ENCODE data around the gene MRPS23. TPM values are rescaled to one million over a fixed set of nuclear protein-coding genes. Genes with fewer than 3 reads are reported as not detected.

MRPS23 gene
- total RNA-seq, 1 experiment from 2014 or later, result 70.3 TPM

DNA sequence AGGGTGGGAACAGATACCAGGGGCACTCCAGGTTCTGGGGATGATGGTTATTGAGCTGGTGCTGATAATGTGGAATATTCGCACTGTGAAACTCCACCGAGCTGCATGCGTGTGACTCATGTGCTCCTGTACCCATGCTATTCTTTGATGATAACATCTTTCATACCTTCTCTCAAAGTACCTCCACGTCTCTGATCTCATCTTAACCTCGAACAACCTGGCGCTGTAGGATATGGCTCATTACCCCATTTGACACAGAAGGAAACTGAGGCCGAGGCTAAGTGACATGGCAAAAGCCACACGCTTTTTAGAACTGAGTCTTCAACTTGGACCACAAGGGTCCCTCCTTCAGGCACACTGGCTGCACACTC, 30.2 kb upstream of the MRPS23 start:
- no peak for DNase-seq (ENCODE audit: extremely low read depth, low read depth)

DNA sequence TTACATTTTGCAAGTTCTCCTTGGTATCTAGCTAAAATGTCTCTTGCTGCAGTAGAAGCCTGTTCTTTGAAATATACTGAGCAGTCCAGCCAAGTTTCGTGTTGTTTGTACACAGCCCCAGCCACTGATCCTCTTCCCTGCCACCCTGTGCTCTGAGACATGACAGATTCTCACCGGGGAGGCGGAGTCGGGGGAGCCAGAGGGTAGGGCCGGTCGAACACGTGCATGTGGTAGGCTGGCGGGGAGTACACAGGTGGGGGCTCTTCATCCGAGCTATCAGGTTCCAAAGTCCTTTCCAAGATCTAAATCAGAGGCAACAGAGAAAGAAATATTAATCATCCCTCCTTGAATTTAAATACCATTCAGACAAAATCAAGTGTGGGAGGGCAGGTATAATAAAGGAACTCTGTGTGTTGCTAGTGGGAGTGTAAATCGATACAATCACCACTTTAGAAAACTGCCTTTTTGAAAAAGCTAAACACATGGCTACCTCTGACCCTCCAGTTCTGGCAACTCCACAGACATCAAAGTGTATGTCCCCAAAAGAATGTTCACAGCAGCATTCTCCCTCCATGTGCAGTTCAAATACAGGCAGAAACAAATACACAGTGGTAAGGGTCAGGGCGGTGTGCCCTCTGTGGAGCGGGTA, 29.7 kb upstream of the MRPS23 start:
- DNase-seq (ENCODE audit: extremely low read depth, low read depth), result no peak

DNA sequence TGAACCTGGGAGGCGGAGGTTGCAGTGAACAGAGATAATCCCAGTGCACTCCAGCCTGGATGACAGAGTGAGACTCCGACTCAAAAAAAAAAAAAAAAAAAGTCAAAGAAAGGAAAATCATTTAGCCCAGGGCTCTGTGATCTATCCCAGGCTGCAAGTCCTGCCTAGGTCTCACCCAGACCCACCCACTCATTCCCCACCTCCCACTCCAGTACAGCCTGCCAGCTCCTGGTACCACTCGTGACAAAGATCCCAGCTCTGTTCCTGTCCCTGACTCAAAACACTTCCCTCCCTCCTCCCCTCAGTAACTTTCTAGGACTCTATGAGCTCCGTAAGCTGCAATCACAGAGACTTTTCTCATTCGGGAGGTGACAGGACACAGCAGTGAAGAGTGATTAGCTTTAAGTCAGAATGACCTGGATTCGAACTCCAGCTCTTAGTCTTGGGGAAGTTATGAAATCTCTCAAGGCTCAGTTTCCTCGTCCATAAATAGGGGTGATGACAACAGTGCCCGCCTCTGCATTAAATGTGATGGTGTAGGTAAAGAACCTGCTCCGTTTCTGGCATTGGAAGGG, 28.0 kb upstream of the MRPS23 start:
- DNase-seq (ENCODE audit: extremely low read depth, low read depth), result no peak

DNA sequence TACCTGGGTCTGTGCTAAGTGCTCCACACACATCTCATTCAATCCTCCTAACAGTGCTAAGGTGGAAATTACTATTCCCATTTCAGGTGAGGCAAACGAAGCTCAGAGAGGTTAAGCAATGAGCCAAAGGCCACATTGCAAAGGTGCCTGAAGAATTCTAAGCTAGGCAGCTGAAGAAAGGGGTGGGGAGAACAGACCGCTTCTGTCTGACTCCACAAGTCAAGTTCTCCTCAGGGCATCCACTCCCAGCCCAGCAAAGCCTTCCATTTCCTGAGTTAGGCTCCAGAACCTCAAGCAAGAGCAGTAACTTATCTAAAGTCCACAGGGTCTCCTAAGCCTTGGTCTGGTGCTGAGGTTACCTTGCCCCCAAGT, 27.0 kb upstream of the MRPS23 start:
- DNase-seq (ENCODE audit: extremely low read depth, low read depth), result no peak

DNA sequence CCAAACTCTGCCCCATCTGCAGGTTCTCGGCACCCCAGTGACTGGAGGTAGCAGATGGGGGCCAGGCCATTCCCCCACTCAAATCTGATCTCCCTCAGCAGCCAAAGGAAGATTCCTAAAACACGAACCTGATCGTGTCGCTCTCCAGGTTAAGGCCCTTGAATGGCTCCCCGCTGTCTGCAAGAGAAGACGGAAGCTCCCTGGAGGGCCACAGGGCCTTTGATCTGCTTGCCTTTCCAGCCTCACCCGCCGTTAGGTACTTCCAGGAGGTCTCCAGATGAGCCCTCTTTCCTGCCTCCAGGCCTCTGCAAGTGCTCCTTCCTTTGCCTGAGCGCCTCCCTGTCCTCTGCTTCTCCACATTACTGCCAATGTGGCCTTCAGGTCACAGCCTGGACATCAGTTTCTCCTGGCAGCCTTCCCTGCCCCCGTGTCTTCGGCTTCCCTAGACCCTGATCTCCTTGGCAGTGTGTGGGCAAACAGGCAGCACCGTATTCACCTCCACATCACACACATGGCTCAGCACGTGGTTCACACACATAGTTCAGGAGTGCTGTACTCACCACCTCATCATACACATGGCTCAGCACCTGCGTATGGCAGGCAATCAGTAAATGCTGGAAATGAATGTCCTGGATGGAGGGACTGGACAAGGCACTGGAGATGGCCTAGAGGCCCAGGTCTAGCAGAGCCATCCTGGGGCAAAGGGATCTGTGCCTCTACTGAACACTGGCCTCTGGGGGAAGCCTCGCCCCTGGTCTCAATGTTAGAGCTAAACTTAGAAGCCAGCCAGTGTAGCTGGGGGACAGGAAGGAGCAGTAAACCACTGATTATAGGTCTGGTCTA, 26.4 kb upstream of the MRPS23 start:
- DNase-seq (ENCODE audit: extremely low read depth, low read depth), result no peak

DNA sequence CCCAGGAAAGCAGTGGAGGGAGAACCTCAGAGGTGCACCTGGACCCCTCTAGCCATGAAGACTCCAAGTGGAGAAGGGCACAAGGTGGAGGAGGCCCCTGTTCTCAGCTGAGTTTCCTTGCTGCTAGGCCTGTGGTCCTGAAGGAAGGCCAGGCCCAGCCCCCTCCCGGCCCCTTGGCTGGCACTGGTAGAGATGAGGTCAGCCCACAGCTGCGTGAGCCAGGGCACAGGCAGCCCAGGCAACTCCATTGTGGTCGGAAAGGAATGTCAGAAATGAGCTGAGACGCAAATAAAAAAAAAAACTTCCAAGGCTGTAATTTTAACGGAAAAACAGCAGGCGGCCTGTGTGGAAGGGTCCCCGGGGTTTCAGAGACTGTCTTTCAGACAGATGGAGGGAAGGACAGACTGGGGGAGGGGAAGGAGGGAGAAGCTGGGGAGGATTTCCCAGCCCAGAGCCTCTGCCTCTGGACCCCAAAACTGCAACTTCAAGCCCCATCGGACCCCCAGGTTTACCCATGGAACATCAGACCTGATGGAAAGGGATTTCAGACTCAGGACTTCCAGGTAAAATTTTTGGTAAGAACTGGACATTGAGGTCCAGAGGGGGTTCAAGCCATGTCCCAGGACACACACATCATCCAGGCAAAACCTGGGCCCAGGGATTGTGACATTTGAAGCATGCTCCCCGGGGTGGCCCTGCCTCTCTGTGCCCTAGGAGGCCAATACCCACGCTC, 25.6 kb upstream of the MRPS23 start:
- DNase-seq (ENCODE audit: extremely low read depth, low read depth), result peak; percentile 43

DNA sequence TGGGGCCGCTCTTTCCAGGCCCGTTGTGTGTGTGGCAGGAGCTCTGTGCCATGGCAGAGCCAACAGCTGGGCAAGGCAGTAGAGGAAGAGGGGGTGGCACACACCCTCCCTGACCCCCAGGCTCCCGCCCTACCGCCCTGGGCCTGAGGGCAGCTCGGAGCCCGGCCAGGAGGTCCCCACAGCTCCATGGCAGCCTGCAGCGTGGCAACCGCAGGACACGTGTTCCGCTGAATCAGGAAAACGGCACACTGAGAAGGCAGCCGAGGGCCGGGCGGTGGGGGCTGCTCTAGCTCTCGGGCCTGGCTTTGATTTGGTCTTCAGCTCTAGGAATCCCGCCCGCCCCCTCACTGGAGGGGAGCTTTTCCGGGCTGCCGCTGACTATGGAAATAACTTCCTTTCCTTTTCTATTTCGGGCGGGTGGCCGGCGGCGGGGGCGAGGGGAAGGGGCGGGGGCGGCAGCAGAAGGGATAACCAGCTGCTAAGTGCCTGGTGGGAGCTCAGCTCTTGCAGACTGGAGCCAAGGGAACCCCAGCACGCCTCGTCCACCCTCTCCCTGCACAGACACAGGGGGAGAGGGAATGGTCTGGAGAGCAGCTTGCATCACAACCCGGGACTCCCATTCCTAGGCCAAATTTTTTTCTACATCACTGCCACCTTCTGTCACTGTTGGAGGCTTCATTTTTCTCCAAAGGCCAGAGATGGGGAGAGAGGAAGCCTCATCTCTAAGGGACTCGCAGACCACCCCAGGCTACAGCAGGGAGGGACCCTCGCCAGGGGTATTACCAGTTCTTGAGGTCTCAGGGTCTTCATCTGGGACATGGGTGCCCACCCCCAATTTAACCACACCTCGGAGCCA, 24.8 kb upstream of the MRPS23 start:
- DNase-seq (ENCODE audit: extremely low read depth, low read depth), result no peak

DNA sequence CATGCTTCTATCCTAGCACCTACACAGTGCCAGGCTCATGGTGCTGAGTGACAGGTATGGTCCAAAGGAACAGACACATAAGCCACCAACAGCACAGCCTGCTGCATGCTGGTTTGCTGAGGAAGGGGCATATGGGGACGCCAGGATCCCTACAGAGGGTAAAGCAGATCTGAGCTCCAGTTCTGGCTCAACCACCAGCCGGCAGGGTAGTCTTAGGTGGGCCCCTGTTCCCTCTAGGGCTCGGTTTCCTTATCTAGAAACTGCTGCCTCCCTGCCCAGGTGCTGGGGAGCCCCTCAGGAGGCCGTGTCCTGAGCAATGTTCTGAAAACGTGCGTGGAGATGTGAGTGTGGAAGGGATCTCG, 24.2 kb upstream of the MRPS23 start:
- DNase-seq (ENCODE audit: extremely low read depth, low read depth), result no peak

DNA sequence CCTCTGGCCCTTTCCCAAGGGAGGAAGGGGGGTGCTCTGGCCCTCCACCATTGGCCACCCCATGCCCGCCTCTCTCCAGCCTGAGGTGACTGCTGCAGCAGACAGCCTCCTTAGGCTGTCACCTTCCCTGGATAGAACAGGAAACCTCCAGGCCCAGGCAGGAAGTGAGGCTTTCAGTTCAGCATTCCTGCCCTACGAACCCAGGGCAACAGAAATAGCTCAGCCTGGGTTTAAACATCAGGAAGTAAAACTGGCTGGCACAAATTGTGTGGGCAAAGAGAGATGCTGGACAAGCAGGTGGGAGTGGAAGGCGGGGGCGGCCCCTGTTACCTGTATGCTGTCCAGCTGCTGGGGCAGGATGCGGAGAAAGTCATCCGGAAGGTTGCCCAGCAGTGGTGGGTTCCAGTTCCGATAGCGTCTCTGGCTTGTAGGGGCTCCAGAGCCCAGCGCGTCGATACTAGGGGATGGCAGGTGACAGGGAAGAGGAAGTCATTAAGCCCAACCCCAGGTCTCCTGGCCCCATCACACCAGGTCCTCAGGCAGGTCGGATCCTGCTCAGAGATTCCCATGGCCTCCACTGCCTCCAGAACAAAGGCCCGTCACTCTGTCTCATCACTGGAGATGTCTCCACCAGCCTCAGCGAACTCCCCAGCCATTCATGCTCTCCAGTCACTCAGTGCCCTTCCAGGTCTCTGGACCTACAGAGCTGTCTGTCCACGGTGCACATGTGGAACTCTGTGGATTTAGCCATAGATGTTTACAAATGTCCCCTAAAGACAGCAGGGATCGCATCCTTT, 23.6 kb upstream of the MRPS23 start:
- no peak for DNase-seq (ENCODE audit: extremely low read depth, low read depth)

DNA sequence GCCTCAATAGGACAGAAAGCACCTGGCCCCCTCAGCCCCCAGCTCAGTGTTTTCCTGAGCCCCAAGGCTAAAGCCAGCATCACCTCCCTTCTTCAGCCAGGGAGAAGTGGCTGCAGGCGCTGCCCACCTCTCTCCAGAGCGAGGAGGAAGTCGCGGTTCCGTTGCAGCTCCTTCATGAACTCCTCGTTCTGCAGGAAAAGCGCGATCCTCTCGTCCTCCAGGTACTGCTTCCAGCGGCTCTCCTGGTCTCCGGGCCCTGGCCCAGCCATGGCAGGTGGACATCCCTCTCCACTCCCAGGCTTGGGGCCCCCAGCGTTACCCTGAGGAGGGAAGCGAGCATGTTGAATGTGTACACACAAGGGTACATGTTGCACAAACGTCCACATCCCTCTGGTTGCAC, 22.7 kb upstream of the MRPS23 start:
- DNase-seq (ENCODE audit: extremely low read depth, low read depth), result no peak

DNA sequence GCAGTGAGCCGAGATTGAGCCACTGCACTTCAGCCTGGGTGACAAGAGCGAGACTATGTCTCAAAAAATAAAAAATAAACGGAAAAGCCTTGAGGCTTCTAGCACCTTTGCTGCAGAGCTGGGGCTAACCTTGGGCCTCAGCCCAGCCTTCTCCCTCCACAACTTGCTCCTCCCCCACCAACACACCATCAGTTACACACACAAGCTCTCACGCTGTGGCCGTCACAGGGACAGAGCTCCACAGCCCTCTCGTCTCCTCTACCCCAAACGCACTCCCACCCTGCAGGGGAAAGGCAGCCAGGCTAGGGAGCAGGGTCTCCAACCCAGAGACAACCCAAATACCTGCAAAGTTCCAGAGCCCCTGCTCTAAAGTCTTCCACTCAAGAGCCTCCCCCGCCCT, 22.0 kb upstream of the MRPS23 start:
- no peak for DNase-seq (ENCODE audit: extremely low read depth, low read depth)

DNA sequence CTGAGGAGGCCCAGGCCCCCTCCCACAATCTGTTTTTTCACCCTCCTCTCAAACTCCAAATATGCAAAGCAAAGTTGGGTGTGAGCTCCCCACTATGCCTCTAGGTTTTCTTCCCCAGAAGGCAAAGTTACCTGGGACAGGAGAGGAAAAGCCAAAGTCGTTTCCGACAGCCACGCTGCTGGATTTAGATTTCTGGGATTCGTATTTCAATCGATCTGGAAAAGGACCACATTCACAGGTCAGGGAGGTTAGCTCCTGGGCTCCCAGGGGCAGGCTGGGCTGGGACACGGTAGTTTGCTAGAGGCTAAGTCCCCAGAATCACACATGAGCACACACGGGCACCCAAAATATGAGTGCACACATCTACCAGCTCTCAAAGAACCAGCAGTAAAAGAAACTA, 21.3 kb upstream of the MRPS23 start:
- no peak for DNase-seq (ENCODE audit: extremely low read depth, low read depth)

DNA sequence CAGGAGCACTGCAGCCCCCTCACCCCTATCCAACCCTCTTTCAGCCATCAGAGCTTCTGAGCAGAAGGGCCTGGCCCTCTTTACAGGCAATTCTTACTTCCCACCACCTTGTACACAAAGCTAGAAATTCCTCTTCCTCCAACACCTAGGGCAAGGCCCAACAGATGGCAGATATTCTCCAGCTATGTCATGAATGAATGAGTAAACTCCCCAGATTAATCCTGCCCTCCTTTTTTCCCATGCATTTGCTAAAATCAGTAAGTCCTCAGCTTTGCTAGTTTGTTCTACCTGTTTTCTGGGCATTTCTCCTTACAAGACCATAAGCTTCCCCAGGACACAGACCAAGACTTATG, 20.4 kb upstream of the MRPS23 start:
- no peak for DNase-seq (ENCODE audit: extremely low read depth, low read depth)

DNA sequence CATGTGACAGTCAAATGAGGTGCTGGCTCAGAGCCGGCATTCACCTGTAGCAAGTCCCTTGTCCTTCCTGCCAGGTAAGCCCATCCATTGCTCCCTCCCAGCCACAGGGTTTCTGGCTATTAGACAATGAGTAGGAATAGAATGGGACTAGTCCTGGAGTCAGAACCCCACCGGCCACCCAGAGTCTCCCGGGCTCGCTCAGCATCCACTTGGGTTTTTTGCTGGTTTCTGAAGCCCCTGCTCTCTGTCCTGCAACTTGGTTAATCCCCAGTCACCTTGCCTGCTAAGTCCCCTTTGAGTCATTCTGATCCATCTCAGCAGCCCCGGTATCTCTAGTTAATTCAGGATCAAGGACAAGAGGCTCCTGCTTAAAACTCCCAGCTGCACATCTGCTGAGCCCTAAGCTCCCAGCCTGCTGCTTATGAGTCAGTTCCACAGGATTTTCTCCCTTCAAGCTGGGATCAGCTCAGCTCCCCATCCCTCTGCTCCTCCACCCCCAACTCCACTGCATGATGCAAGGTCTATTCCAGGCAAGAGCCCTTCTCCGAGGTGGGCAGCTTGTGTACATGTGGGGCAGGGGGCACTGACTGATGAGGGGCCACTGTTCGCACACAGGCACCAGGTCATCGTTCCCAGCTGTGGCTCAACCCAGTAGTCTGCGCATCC, 19.9 kb upstream of the MRPS23 start:
- no peak for DNase-seq (ENCODE audit: extremely low read depth, low read depth)

DNA sequence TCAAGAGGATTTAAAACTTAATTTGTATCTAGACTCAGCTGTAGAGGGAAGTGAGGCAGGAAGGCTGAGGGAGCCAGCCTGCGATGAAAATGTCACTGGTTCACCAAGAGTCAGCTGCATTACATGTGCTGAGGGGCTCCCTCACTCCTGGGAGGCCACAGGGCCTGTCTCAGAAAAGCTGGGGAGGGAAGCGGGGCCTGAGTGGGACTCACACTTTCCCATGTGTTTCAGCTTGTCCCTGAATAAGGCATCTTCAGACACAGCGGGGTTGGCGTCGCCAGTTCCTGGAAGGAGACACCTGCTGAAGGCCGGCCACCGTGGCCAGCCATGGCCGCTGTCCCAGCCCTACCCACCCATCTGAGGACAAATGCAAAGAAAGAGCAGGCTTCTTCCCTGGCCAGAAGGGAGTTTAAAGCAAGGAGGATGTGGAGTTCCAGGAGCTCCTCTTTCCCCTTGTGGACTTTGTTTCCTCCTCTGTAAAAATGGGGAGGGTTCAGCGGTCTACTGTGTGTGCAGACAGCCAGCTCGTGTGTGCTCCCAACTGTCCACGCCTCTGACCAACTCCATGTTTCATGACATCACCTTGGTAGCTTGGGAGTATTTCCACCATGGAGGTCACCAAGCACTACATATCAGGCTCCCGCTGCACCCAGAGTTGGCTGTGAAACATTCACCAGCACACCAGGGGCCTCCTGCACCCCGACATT, 19.2 kb upstream of the MRPS23 start:
- DNase-seq (ENCODE audit: extremely low read depth, low read depth), result no peak

DNA sequence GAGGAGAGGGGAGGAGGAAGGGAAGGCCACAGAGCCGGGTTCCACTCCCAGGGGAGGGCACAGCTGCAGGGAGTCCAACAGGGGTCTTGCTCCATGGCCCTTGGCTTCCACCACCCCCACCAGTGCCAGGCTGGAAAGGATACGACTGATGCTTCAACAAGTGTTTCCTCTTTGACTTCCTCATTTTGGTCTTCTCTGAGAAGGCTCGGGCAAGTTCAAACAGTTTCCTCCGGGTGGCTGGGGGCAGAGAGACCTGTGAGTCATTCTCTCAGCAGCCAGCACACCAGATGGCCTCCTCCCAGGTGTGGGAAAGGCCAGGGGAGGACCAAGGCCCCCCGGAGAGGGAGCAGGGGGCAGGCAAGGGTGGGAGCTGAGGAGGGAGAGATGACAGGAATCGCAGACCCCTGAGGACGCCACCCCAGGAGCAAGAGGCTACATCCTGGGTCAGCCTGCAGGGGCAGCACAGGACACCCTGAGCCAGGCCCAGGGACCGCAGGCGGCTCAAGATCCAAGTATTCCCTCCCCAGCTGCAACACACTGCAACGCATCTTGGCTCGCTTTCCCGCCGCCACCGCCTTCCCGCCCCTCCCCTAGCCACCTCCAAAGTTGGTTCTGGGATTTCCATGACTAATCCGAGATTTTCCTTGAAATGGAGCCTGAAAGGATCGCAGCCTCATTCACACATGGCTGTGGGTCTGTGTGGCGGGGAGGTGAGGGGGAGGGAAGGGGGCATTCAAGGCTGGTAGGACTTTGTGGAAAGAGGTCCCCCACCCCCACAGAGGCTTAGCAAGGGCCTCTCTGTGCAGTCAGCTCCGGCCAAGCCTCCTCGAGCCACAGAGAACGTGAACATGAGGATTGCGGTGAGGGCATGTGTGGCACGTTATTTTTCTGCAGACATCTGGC, 18.4 kb upstream of the MRPS23 start:
- DNase-seq (ENCODE audit: extremely low read depth, low read depth), result no peak

DNA sequence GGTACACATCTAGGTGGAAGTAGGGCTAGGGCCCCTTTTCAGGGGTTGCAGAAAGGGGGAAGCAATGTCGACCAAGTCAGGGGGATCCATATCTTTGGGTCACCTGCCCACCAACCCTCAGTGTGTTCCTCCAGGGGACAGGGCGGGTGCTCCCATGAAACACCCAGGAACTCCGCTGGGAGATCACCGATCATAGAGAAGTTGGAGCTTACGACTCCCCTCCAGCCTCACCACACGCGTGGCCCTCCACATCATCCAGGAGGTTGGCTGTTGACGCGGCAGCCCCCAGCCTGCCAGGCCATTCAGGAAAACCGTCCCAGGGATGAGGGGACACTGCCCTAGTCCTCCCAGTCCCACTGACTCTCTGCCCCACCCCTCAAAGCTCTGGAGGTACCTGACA, 17.3 kb upstream of the MRPS23 start:
- no peak for DNase-seq (ENCODE audit: extremely low read depth, low read depth)

DNA sequence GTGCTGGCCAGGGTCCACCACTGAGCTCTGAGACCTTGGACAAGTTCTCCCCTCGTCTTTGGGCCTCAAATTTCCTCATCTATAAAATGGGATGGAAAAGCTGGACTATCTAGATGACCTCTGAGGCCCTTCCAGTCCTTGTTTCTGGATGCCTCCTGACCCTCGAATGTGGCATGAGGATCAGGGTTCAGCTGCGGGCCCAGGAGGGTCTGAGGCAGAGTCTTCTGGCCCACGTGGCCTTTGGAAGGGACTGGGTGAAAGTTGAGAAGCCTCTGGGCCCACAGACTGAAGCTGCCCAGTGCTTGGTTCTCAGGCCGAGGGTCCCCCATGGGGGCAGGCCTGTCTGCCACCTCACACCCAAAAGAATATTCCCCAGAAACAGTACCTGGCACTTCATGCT, 16.9 kb upstream of the MRPS23 start:
- DNase-seq (ENCODE audit: extremely low read depth, low read depth), result no peak

Data from NCI-H460 (cell line).